ENCODE data around the gene OSBP2.

The OSBP2 gene

GRCh38 chr22:30867746-30868662 is 173.3 kb downstream of the OSBP2 start:
- no peak for TF ChIP-seq CTCF (IDR thresholded peaks at IDR 0.05; ENCODE audit: low read depth, low read length)

GRCh38 chr22:30868663-30869385 is 174.2 kb downstream of the OSBP2 start:
- Histone ChIP-seq H3K27me3 (no peaks in the 10 kb centered on the region), H3K9me3 (no peaks in the 10 kb centered on the region), H3K36me3 (no peaks in the 10 kb centered on the region), H3K4me3 (ENCODE audit: low read depth, low read length) (no peak overlapping the region), H3K4me1 (no peaks in the 10 kb centered on the region)
- TF ChIP-seq CTCF (IDR thresholded peaks at IDR 0.05; ENCODE audit: low read depth, low read length), result no peak
- DNase-seq, result no peak

More at GRCh38 chr22:30867746-30868662, 173.3 kb downstream of the OSBP2 start:
- Histone ChIP-seq H3K9me3 (no peaks in the 10 kb centered on the region), H3K4me1 (no peaks in the 10 kb centered on the region), H3K4me3 (ENCODE audit: low read depth, low read length) (no peak overlapping the region), H3K27me3 (no peaks in the 10 kb centered on the region), H3K36me3 (no peaks in the 10 kb centered on the region)
- no peak for DNase-seq

- no peaks in the 10 kb centered on the region for H3K9me3 ChIP-seq
- H3K4me3 ChIP-seq (ENCODE audit: low read depth, low read length), result no peak overlapping the region
- TF ChIP-seq CTCF (IDR thresholded peaks at IDR 0.05; ENCODE audit: low read depth, low read length), result no peak
- no peaks in the 10 kb centered on the region for H3K4me1 ChIP-seq
- DNase-seq, result no peak
- H3K36me3 ChIP-seq, result no peaks in the 10 kb centered on the region
- H3K27me3 ChIP-seq, result no peaks in the 10 kb centered on the region
Observed at GRCh38 chr22:30869667-30870395, 175.2 kb downstream of the OSBP2 start.

- DNase-seq, result no peak
- no peaks in the 10 kb centered on the region for H3K4me1 ChIP-seq
Observed at GRCh38 chr22:30870451-30871345, 176.0 kb downstream of the OSBP2 start.

More at GRCh38 chr22:30870451-30871345, 176.0 kb downstream of the OSBP2 start:
- Histone ChIP-seq H3K27me3 (no peaks in the 10 kb centered on the region), H3K4me3 (ENCODE audit: low read depth, low read length) (no peak overlapping the region), H3K9me3 (no peaks in the 10 kb centered on the region), H3K36me3 (no peaks in the 10 kb centered on the region)
- no peak for TF ChIP-seq CTCF (IDR thresholded peaks at IDR 0.05; ENCODE audit: low read depth, low read length)
